ENCODE results near the gene BHMT2.

BHMT2 gene

DNA sequence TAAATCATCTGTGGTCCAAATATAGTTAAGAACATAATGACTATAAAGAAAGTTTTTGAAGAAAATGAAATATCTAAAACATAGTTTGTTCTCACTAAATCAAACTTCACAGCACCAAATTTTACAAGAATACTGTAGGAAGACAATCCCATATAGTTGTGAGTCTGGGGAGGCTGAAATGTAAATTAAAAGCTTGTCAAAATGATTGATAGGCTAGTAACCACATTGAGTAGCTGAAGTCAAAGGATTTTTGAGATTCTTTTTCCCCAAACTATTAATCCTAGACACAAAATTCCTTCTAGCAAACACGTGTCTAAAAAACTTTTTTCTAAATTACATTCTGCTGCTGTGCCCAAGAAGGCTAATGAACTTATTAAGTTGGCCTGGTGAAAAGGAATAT, 55.0 kb downstream of the BHMT2 start:
- no peak for DNase-seq

DNA sequence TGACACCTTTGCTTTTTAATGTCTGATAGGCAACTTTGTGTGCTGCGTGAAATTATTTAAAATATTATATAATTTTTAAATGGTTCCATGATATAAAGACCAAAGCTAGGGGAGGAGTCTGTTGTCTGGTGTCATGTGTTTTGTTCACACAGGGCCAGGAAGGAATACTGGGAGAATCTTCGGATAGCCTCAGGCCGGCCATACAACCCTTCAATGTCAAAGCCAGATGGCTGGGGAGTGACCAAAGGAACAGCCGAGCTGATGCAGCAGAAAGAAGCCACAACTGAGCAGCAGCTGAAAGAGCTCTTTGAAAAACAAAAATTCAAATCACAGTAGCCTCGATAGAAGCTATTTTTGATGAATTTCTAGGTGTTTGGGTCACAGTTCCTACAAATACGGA, 61.2 kb downstream of the BHMT2 start:
- DNase-seq: no peak

DNA sequence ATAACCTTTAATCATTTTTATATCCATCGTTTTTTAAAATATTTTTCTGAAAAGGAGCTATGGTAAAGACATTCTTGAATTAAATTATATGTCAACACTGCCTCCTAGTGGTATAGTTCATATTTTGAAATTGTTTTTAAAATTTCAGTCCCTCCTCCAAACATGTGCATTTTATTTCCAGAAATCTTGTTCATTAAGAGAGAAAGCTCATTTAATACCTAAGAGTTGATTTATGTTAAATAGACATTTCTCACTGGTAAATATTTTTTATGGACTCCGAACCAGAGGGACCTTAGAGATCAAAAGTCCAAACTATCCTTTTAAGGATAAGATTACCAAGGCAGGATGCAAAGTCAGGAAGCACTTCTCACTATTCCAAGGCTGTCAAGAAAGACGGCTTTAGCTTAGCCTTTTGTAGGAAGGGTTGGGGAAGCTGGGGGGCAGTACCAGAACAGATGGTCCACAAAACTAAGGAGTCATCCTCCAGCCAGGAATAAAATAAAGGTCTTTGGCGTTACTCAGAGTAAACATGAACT, 63.6 kb downstream of the BHMT2 start:
- peak; percentile 42 for DNase-seq

DNA sequence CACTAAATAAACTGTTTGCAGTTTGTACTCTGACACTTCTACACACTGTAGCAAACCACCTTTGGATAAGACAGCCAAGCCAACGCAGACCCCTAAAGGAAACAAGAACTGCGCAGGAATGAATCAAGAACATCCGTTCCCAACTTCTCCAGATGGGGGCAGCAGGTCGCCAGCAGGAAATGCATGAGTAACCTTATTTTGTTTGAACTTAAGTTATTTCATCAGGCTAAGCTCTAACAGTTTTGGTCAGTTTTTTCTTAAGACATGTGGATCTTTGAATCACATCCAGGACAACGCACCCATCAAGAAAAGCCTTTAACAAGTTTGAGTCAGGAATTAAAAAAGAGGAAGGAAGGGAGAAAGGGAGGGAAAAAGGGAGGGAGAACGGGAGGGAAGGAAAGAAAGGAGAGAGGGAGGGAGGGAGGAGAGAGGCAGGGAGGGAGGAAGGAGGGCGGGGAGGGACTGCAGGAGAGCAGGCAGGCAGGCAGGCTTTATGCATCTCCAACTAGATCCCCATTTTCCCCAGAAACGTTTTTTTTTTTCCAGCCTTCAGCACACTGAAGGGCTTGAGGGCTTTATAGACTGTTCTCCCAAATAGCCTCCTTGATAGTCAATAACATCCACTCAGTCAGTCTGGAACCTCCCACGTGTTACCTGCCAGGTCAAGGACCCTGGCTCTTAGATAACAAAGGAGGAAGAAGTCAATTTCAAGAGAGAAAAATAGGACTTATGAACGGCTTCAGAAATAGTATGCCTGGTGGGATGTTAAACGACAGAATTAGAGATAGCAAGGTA, 64.3 kb downstream of the BHMT2 start:
- peak; percentile 65 for DNase-seq

DNA sequence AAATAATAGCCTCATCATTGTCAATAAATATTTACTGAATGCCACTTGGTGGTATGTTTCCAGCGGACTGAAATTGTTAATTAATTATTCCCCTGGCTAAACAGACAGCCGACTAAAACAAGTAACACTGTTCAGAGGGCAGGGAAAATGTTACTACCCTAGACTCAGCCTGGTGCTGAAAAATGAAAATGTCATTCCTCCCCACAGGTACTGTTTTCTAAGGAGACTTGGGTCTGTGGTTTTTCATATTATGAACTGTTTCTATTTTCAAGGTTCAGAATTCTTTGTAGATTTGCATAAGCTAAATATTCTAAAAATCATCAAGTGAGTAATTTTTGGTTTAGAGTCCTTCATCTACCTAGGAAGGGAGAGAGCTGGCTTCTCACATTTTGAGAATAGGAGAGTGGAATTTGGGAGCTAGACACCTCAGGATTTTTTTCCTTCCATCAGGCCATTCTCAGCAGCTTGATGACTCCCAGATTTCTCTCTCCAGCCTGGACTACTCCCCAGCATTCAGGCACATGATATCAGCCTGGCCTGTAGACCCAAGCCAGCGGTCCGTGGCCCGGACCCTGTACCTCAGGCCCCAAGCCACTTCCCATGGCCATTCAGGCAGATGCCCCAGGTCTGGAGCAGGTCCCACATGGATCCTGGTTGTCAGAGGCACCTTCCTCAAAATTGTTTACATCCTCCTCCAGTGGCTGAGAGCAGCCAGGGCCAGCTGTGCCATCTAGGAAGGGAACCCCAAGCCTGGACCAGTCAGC, 66.4 kb downstream of the BHMT2 start:
- DNase-seq: no peak

DNA sequence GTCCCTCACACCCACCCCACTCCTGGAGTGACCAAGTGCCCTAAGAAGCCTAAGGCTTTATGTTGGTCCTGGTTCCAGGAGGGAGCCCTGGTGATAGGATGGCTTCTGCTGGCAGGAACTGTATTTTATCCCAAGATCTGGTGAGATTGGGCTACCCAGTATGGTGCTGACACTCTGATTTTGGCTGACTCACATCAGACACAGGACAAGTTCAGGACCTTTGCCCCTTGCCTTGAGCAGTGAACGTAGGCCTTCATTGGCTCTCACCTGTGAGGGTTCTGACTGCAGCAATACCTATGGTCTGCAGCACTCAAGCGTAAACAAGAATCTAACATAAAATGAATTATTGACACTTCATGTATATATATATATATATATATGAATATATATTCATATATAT, 67.1 kb downstream of the BHMT2 start:
- no peak for DNase-seq

All from COR-L47 (cell line).